Thyroid gland (tissue), 4 donors: ENCODE measurements around the gene MX2. TPM values are rescaled to one million over a fixed set of nuclear protein-coding genes. Genes with fewer than 3 reads are reported as not detected.

Source experiments
- DNase-seq, 2 donors: peaks; one replicate each; pipeline ENCODE4 v3.0.0-alpha.2; 2019
- H3K27ac ChIP-seq, 3 donors: fragments of 200-600 bp; sonication (generic); 1 replicate in 2 of 3; 2 replicates in 1 of 3; pipeline ENCODE4 v1.5.1; 2016 to 2019; ENCODE audit warnings: mild to moderate bottlenecking in 1 of 3, moderate library complexity in 1 of 3
- H3K27me3 ChIP-seq: fragments of 200-600 bp; sonication (generic); one replicate; pipeline ENCODE4 v1.5.1; 2019
- H3K36me3 ChIP-seq, 2 donors: fragments of 200-600 bp; sonication (generic); one replicate each; pipeline ENCODE4 v1.5.1; 2016 to 2019
- H3K4me1 ChIP-seq, 2 donors: fragments of 200-600 bp; sonication (generic); one replicate each; pipeline ENCODE4 v1.5.1; 2017 to 2019
- H3K4me3 ChIP-seq, 3 donors: fragments of 200-600 bp; sonication (generic); replicated peaks in 1 of 3; 1 replicate in 2 of 3; 2 replicates in 1 of 3; pipeline ENCODE4 v1.5.1; 2016; ENCODE audit warnings: mild to moderate bottlenecking in 1 of 3
- H3K9me3 ChIP-seq: fragments of 200-600 bp; sonication (generic); one replicate; pipeline ENCODE4 v1.5.1; 2017
- POLR2A ChIP-seq, 2 donors: fragments of 450-650 bp; IDR thresholded peaks; one replicate each; pipeline ENCODE4 v1.6.1; 2017; ENCODE audit warnings: antibody characterized with exemption in 2 of 2, mild to moderate bottlenecking in 2 of 2, moderate library complexity in 1 of 2
- WGBS, 2 donors: methylation state at CpG; one replicate each; pipeline ENCODE4 v1.1.5; 2017; 5-methylcytosine and 5-hydroxymethylcytosine counted together
- intact Hi-C: fragments of 100-400 bp; cut with DNase I; formaldehyde crosslinking; loops from one replicate; pipeline ENCODE4 v1.15.1; 2023
- total RNA-seq, 4 donors: library from RNA; depleted of rRNA; stranded (reverse); fragments of >200 nt; gene quantifications; one replicate each; pipeline ENCODE4 v1.2.3, GENCODE V29; 2016
- TF ChIP-seq, protein P1 (sequence below), 6 experiments: fragments of 200-600 bp in 3 of 6; fragments of 450-650 bp in 3 of 6; sonication (generic) in 3 of 6; IDR thresholded peaks; one replicate each; pipeline ENCODE4 v1.5.1; 2016 to 2019; ENCODE audit warnings: antibody characterized with exemption in 6 of 6, mild to moderate bottlenecking in 2 of 6, inconsistent platforms in 1 of 6, moderate library complexity in 1 of 6

MX2 gene
- total RNA-seq, 4 donors from 2014 or later, result 3.0 to 19.8 (median 7.1) TPM

DNA sequence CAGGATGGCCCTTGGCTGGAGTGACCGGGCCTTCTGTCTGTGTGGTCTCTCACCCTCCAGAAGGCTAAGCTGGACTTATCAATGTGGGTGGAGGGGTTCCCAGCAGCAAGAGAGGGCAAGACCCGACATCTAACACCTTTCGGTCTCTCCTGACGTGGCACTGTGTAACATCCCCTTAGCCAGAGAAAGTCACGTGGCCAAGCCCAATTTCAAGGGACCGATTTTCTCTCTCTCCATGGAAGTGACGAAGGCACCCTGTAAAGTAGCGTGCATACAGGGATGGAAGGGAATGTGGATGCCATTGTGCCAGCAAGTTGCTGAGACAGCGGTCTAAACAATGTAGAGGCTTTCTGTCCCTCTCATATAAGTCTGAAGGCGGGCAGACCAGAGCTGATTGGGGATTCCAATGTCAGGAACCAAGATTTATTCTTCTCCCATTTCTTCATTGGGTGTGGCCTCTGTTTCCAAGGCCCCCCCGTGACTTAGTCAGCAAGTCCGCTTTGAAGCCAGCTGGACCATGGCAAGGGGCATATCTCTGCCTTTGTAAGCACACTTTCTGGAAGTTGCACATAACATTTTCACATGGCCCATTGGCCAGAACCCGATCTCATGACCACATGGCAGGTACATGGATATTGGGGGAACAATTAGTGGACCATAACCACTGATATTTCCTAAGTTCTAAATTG, 76.7 kb downstream of the MX2 start:
- H3K36me3 ChIP-seq, result peaks cover 25 to 48% of the 10 kb centered on the region in 2 donors
- H3K4me3 ChIP-seq, result no peak overlapping the region
- H3K9me3 ChIP-seq, result no peaks in the 10 kb centered on the region
- 92 to 94% methylated on average over 13 of the region's 13 CpGs for WGBS, 2 donors
- no peaks in the 10 kb centered on the region for H3K27me3 ChIP-seq
- intact Hi-C loops, result no loop called here
- no peak for DNase-seq
- no peak overlapping the region for H3K27ac ChIP-seq
- peaks cover 1 to 4% of the 10 kb centered on the region in 2 donors for H3K4me1 ChIP-seq
- TF ChIP-seq, protein P1, sequence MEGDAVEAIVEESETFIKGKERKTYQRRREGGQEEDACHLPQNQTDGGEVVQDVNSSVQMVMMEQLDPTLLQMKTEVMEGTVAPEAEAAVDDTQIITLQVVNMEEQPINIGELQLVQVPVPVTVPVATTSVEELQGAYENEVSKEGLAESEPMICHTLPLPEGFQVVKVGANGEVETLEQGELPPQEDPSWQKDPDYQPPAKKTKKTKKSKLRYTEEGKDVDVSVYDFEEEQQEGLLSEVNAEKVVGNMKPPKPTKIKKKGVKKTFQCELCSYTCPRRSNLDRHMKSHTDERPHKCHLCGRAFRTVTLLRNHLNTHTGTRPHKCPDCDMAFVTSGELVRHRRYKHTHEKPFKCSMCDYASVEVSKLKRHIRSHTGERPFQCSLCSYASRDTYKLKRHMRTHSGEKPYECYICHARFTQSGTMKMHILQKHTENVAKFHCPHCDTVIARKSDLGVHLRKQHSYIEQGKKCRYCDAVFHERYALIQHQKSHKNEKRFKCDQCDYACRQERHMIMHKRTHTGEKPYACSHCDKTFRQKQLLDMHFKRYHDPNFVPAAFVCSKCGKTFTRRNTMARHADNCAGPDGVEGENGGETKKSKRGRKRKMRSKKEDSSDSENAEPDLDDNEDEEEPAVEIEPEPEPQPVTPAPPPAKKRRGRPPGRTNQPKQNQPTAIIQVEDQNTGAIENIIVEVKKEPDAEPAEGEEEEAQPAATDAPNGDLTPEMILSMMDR (IDR thresholded peaks at IDR 0.05), result no peak
- no peak for TF ChIP-seq POLR2A (IDR thresholded peaks at IDR 0.05)

DNA sequence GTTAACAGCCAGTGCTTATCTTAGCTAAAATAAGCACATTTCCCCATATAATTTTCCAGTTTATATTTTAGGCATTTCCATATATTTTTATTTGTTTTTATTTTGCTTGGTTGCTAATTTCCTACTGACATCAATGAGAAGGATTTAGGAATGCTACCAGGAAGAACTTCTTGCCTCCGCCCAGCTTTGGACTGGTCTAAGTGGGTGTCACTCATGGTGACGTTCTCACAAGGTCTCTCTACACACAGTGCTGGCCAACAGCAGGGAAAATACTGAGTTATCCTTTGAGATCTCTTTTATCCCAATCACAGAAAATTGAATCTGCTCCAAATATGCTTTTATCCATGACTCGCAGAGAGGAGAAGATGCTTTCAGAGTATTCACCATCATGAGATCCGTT, 77.4 kb downstream of the MX2 start:
- Histone ChIP-seq H3K27ac (no peak overlapping the region), H3K27me3 (no peaks in the 10 kb centered on the region), H3K36me3 (peaks cover 25 to 51% of the 10 kb centered on the region in 2 donors), H3K9me3 (no peaks in the 10 kb centered on the region), H3K4me1 (no peaks in the 10 kb centered on the region), H3K4me3 (no peak overlapping the region)
- TF ChIP-seq, protein P1 (IDR thresholded peaks at IDR 0.05), result no peak
- no peak for TF ChIP-seq POLR2A (IDR thresholded peaks at IDR 0.05)
- no peak for DNase-seq
- WGBS, 2 donors, result 76 to 83% methylated on average over 4 of the region's 4 CpGs
- intact Hi-C loops, result no loop called here

DNA sequence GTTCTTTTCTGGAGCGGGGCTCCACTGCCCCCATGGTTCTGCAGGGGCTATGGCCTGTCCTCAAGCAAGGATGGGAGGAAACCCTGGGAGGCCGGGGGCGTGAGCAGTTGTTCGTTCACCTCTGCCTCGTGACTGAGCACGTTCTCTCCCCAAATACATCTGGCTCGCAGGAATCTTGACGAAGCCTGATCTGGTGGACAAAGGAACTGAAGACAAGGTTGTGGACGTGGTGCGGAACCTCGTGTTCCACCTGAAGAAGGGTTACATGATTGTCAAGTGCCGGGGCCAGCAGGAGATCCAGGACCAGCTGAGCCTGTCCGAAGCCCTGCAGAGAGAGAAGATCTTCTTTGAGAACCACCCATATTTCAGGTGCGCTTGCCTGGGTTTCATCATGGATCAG, 79.7 kb downstream of the MX2 start:
- no peak overlapping the region for H3K4me3 ChIP-seq
- no peaks in the 10 kb centered on the region for H3K27me3 ChIP-seq
- H3K27ac ChIP-seq, result no peak overlapping the region
- no peak for DNase-seq
- intact Hi-C loops, result no loop called here
- no peaks in the 10 kb centered on the region for H3K4me1 ChIP-seq
- no peak for TF ChIP-seq POLR2A (IDR thresholded peaks at IDR 0.05)
- TF ChIP-seq, protein P1 (IDR thresholded peaks at IDR 0.05), result no peak
- 94 to 95% methylated on average over 14 of the region's 14 CpGs for WGBS, 2 donors
- H3K36me3 ChIP-seq, result peaks cover 33 to 52% of the 10 kb centered on the region in 2 donors
- no peaks in the 10 kb centered on the region for H3K9me3 ChIP-seq

DNA sequence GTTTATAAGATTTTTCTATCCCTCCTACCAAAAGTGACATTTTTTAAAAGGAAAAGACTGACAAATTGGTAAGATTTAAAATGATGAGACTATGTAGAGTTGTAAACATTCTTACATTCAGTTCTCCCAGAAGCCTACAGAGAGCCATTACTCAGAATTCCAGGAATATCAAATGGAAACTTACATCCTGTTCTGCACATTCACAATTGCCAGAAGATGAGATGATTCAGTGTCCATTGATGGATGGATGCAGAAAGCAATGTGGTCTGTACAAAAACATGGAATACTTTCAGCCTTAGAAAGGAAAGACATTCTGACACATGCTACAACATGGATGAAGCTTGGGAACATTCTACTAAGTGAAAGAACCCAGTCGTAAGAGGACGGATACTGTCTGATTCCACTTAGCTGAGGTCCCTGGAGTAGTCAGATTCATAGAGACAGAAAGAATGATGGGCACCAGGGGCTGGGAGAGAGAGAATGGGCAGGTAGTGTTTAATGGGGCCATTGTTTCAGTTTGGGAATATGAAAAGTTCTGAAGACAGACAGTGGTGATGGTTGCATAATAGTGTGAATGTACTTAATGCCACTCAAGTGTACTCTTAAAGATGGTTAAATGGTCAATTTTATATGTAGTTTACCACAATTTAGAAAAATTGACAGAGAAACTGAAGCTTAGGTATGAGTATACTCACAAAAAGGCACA, 80.8 kb downstream of the MX2 start:
- H3K4me3 ChIP-seq, result no peak overlapping the region
- no peaks in the 10 kb centered on the region for H3K27me3 ChIP-seq
- no peak for DNase-seq
- no peaks in the 10 kb centered on the region for H3K9me3 ChIP-seq
- H3K36me3 ChIP-seq, result peaks cover 43 to 63% of the 10 kb centered on the region in 2 donors
- TF ChIP-seq, protein P1 (IDR thresholded peaks at IDR 0.05), result no peak
- TF ChIP-seq POLR2A (IDR thresholded peaks at IDR 0.05), result no peak
- no peaks in the 10 kb centered on the region for H3K4me1 ChIP-seq
- no peak overlapping the region for H3K27ac ChIP-seq
- WGBS, 2 donors, result 96 to 97% methylated on average over 2 of the region's 2 CpGs
- intact Hi-C loops, result no loop called here

DNA sequence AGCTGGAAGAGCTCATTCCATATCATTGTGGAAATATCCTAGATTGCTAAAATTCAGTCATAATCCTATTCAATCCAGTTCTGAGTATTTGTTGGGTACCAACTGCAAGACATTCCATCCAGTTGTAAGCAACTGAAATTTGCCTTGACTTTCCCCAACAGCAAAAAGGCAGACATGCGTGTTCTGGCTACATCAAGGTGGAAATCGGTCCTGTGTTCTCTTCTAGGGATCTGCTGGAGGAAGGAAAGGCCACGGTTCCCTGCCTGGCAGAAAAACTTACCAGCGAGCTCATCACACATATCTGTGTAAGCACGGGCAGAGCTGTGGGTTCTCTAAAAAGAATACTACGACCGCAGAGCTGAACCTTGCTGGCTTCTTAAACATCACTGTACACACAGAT, 81.7 kb downstream of the MX2 start:
- no peaks in the 10 kb centered on the region for H3K4me1 ChIP-seq
- 94 to 98% methylated on average over 7 of the region's 7 CpGs for WGBS, 2 donors
- H3K4me3 ChIP-seq, result no peak overlapping the region
- no peak for TF ChIP-seq POLR2A (IDR thresholded peaks at IDR 0.05)
- TF ChIP-seq, protein P1 (IDR thresholded peaks at IDR 0.05), result no peak
- H3K36me3 ChIP-seq, result peaks cover 48 to 58% of the 10 kb centered on the region in 2 donors
- H3K27ac ChIP-seq, result no peak overlapping the region
- H3K27me3 ChIP-seq, result no peaks in the 10 kb centered on the region
- H3K9me3 ChIP-seq, result no peaks in the 10 kb centered on the region
- no peak for DNase-seq
- intact Hi-C loops, result no loop called here
